Measurements from ENCODE around the gene RCAN1. TPM values are rescaled to one million over a fixed set of nuclear protein-coding genes. Genes with fewer than 3 reads are reported as not detected.
A peak's percentile ranks its signal among the peaks of the same experiment; 100 is the strongest.

The RCAN1 gene
- total RNA-seq, 1 donor: 308 TPM

DNA sequence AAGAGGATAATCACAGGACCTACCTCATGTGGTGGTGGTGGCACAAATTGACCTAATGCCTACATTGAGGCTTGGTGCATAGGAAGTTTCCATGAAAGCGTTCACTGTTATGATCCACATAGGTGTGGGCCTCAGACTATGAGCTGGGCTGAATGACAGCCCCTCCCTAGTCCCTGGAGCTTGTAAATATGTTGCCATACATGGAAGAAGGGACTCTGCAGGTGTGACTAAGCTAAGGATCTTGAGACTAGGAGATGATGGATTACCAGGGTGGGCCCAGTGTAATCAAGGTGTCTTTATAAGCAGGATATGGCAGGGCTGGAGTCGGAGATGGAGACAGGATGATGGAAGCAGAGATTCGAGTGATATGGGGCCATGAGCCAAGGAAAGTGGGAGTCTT lies 71.9 kb downstream of the RCAN1 start:
- DNase-seq (ENCODE audit: low read depth): no peak
- TF ChIP-seq CTCF (IDR thresholded peaks at IDR 0.05; ENCODE audit: insufficient read depth, low read depth, low read length): no peak
- H3K4me3 ChIP-seq (ENCODE audit: low read depth, low read length): no peak overlapping the region

DNA sequence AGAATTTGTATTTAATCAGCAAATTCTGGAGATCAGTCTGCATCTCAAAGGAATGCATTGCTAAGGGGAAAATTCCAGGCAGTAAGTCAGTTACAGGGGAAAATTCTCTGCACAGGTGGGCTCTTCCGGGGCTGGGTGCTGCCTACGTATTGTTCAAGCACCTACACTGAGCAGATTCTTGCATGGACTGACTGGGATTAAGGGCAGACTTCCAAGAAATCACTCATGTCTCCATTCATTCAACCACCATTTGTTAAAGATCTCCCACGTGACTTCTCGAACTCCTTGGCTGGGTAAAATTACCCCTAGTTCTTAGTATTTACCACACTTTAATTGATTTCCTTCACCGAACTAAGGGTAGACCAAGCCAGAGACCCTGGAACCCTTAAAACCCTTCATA lies 74.7 kb downstream of the RCAN1 start:
- TF ChIP-seq CTCF (IDR thresholded peaks at IDR 0.05; ENCODE audit: insufficient read depth, low read depth, low read length): no peak
- no peak overlapping the region for H3K4me3 ChIP-seq (ENCODE audit: low read depth, low read length)
- no peak for DNase-seq (ENCODE audit: low read depth)

DNA sequence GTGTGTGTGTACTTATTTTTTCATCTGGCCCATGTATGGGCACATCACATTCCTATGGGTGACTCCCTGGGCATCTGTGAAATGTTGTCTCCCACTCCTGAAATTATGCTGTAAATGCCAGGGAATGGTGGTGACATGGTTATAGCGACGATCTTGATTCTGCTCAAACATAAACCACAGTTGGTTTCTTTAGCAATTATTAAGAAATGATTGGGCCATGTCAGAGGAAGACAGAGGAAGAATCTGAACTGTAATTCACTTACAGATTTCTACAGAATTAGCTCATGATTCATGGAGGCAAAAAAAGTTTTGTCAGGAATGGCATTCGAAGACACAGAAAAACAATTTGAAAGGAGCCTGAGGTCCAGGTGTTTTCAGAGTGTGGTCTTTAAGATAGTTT lies 77.1 kb downstream of the RCAN1 start:
- no peak for TF ChIP-seq CTCF (IDR thresholded peaks at IDR 0.05; ENCODE audit: insufficient read depth, low read depth, low read length)
- H3K4me3 ChIP-seq (ENCODE audit: low read depth, low read length): no peak overlapping the region
- no peak for DNase-seq (ENCODE audit: low read depth)

GRCh38 chr21:34536820-34537219 lies 78.1 kb downstream of the RCAN1 start:
- TF ChIP-seq CTCF (IDR thresholded peaks at IDR 0.05; ENCODE audit: insufficient read depth, low read depth, low read length): no peak
- no peak overlapping the region for H3K4me3 ChIP-seq (ENCODE audit: low read depth, low read length)
- peak; percentile 40 for DNase-seq (ENCODE audit: low read depth)

- TF ChIP-seq CTCF (IDR thresholded peaks at IDR 0.05; ENCODE audit: insufficient read depth, low read depth, low read length): no peak
- DNase-seq (ENCODE audit: low read depth): peak; percentile 52
- no peak overlapping the region for H3K4me3 ChIP-seq (ENCODE audit: low read depth, low read length)
Observed at GRCh38 chr21:34536311-34536710, 78.6 kb downstream of the RCAN1 start.

DNA sequence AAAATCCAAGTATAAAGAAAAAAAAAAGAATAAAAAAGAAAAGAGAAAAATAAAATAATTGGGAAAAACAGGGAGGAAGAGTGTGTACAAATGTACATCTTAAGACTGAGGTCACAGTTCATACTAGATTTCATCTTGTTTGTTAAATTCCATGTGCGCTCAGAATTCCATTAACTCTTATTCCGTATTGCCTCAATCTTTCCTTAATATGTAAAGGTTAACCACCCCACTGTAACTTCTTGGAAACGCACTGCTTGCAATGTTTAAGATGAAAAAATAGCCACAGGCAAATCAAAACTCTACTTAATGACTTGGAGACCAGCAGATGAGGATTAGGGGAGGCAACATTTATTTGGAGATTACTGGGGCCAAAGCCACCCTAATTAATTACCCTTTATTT lies 79.0 kb downstream of the RCAN1 start:
- no peak for TF ChIP-seq CTCF (IDR thresholded peaks at IDR 0.05; ENCODE audit: insufficient read depth, low read depth, low read length)
- peak; percentile 64 for DNase-seq (ENCODE audit: low read depth)
- H3K4me3 ChIP-seq (ENCODE audit: low read depth, low read length): no peak overlapping the region

GRCh38 chr21:34534522-34534921 lies 80.4 kb downstream of the RCAN1 start:
- DNase-seq (ENCODE audit: low read depth): no peak
- H3K4me3 ChIP-seq (ENCODE audit: low read depth, low read length): no peak overlapping the region
- no peak for TF ChIP-seq CTCF (IDR thresholded peaks at IDR 0.05; ENCODE audit: insufficient read depth, low read depth, low read length)

Data from fibroblast of villous mesenchyme (primary cell).